HG02840 (cell line): Measurements from ENCODE around the gene OR9I1.

Experiments used
- ATAC-seq: cut with Tn5 transposase; IDR thresholded peaks from one replicate; pipeline ENCODE4 v1.9.1; 2021; ENCODE audit warnings: mild to moderate bottlenecking, moderate library complexity, moderate number of reproducible peaks; ENCODE audit not compliant: unreplicated experiment, low FRiP score

The OR9I1 gene

DNA sequence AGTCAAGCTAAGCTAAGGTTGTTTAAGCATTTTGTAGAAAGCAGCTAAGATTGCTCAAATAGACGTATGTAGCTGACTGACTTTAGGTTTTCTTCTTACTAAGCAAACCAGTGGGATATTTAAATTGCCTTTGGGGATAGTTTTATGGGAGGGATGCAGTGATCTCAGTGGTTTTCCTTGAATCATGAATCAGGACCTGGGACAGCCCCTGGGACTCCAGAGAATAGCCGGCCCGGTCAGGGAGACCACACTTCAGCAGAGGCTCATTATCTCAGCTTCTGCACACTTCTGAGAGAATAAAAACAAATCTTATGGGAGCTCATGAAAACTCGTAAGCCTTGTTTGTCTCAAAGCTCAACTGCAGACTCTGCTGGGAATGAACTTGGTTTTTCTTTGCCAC, at the start of gene OR9I1:
Gene OR9I1 (minus strand): TSS at position 62 of the 400 bp plus-strand sequence. CDS start 6,086 bp downstream, outside the sequence.
- ATAC-seq: no peak

DNA sequence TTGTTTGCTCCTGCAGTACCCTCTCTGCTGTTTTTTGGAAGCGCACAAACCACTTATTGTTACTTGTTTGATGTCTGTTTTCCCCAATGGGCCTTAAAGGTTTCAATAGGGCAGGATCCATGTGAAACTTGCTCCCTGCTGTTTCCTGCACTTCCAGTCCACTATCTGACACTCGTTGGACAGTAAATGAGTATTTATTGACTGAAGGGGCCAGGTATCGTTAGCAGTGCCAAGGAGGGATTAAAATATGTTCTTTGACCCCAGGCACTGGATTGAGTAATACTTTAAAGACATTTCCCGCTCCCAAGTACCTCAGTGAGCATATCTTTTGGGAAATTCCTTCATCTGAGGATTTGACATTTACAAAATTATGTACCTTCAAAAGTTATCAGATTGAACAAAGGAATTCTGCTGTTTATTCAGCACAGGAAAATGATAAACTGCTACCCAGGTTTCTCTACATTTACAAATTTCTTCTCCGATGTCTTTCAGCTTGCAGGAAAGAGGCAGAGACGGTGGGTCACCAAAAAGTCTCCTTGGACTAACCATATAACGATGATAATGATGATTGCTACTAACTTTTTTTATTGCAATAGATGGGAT, 40.3 kb upstream of the OR9I1 start:
- ATAC-seq: no peak

- ATAC-seq: no peak
Observed at GRCh38 chr11:58164990-58165389, 39.7 kb upstream of the OR9I1 start.

- ATAC-seq: no peak
Observed at GRCh38 chr11:58164389-58164788, 39.1 kb upstream of the OR9I1 start.

GRCh38 chr11:58152781-58153180, 27.5 kb upstream of the OR9I1 start:
- ATAC-seq: no peak

DNA sequence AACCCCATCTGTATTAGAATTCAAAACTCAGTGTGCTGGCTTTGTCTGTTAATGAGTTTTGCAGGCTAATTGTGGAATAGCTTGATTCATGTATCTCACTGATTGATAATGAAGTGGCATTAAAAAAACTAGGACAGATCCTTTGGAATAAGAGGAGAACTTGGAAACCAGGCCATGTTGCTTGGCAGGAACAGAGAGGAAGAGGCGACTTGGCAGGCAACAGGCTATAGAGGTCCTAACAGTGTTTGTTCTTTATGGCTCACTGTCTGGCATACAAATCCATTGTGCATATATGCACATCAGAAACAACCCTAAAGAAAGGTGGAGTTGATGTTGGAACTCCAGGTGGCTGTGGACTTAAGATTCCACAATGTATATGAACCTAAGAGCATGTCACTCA, 17.4 kb upstream of the OR9I1 start:
- ATAC-seq: no peak

- no peak for ATAC-seq
Observed at GRCh38 chr11:58135171-58135570, 9.8 kb upstream of the OR9I1 start.

- no peak for ATAC-seq
Observed at GRCh38 chr11:58134151-58134550, 8.8 kb upstream of the OR9I1 start.

- ATAC-seq: no peak
Observed at GRCh38 chr11:58133309-58134076, 8.2 kb upstream of the OR9I1 start.

DNA sequence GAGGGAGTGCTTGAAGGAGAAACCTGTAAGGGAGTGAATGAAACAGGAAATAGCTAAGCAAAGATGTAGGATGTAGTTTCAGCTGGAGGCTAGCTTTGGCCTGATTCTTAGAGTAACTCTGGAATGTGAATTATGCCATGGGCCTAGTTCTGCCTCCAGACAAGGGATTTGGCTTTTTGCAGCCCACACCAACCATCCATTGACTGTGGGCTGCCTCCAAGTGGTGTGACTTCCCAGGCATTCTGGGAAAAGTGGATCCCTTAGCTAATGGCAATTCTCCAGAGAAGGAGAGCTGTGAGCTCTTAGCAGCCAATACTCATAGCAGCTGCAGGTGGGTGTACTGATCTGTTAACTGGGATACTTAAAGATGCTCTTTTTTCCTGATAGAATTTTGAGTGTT, 2.0 kb upstream of the OR9I1 start:
- ATAC-seq: no peak

- ATAC-seq: no peak
Observed at GRCh38 chr11:58121096-58121495, 4.2 kb downstream of the OR9I1 start.

GRCh38 chr11:58097437-58097836, 27.9 kb downstream of the OR9I1 start:
- ATAC-seq: no peak

GRCh38 chr11:58086528-58086927, 38.8 kb downstream of the OR9I1 start:
- ATAC-seq: no peak

DNA sequence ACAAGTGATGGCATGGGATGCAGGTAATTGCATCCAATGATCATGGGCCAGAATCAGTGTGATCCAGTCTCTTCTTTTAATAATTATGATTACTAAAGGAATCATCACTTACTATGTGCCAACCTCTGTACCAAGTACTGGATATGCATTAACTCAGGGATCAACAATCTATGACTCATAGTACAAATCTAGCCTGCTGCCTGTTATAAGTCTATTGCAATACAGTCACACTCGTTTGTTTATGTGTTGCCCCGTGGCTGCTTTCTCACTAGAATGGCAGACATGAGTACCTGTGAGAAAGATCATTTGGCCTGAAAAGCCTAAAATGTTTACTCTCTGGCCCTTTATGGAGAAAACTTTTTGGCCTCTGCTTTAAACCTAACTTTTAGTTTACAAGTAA, 49.5 kb downstream of the OR9I1 start:
- ATAC-seq: no peak

DNA sequence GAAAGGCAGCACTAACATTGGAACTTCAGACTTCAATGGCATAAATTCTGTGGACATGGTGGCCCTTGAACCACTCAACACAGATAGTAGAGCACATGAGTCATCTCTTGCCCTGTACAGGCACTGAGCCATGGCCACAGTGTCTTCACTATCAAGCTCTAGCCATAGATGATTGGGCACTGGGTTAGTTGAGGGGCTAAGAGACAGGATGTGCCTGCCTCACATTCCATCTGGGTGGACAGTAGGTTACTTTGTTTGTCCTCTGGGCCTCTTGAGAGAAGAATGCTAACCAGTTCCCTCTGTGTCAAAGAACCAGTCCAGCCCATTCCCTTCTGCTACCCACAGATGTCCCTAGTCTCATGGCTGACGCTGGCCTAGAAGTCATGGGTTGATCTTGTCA, 54.7 kb downstream of the OR9I1 start:
- no peak for ATAC-seq

GRCh38 chr11:58068655-58069054, 56.7 kb downstream of the OR9I1 start:
- no peak for ATAC-seq

GRCh38 chr11:58067685-58068084, 57.6 kb downstream of the OR9I1 start:
- ATAC-seq: no peak
